Measurements from ENCODE around the gene DNAJB12. TPM values are rescaled to one million over a fixed set of nuclear protein-coding genes. Genes with fewer than 3 reads are reported as not detected.

DNAJB12 gene
- total RNA-seq, 1 experiment from 2014 or later: 27.6 TPM

- Histone ChIP-seq H2AK5ac (ENCODE audit: insufficient read length, low read length) (no peak overlapping the region), H2BK5ac (ENCODE audit: insufficient read length, low read length) (no peak overlapping the region), H3K4me1 (ENCODE audit: insufficient read depth, low read length) (no peaks in the 10 kb centered on the region; the same call in 1 of the 2 replicates), H4K5ac (ENCODE audit: insufficient read length, low read depth, low read length) (no peak overlapping the region), H4K20me1 (ENCODE audit: control insufficient read depth, insufficient read depth, insufficient read length) (no peaks in the 10 kb centered on the region), H3K79me2 (ENCODE audit: insufficient read depth, low read length) (no peaks in the 10 kb centered on the region), H3K23me2 (ENCODE audit: insufficient read length, low read depth, low read length, poor library complexity, severe bottlenecking) (no peaks in the 10 kb centered on the region), H3K18ac (ENCODE audit: insufficient read length, low read depth, low read length) (no peak overlapping the region), H2BK12ac (ENCODE audit: insufficient read length, low read depth, low read length) (no peak overlapping the region), H3K4me2 (ENCODE audit: insufficient read depth, insufficient read length, low read length) (no peak overlapping the region), H4K8ac (replicated peaks; ENCODE audit: insufficient read length, low read depth, low read length) (no peak overlapping the region), H2BK120ac (ENCODE audit: low read depth, low read length, poor library complexity, severe bottlenecking) (no peak overlapping the region), H3K4ac (ENCODE audit: low read depth, low read length) (no peak overlapping the region), H3K9ac (ENCODE audit: extremely low read depth, insufficient read length, low read length) (no peak overlapping the region), H3K27me3 (ENCODE audit: insufficient read depth, low read length) (no peaks in the 10 kb centered on the region), H2AFZ (ENCODE audit: low read length) (no peak overlapping the region), H3T11ph (ENCODE audit: low read length) (no peak overlapping the region), H3K27ac (ENCODE audit: insufficient read length, low read depth, low read length) (no peak overlapping the region), H3K56ac (ENCODE audit: insufficient read length, low read depth, low read length) (no peak overlapping the region), H3K14ac (ENCODE audit: insufficient read depth, low read length) (no peak overlapping the region), H2BK20ac (ENCODE audit: low read depth, low read length, poor library complexity, severe bottlenecking) (no peak overlapping the region), H2BK15ac (ENCODE audit: low read depth, low read length) (no peak overlapping the region), H3K23ac (ENCODE audit: insufficient read length, low read depth, low read length) (no peak overlapping the region), H4K91ac (ENCODE audit: insufficient read length, low read depth, low read length) (no peak overlapping the region), H3K79me1 (ENCODE audit: insufficient read depth, low read depth, low read length, poor library complexity, severe bottlenecking) (no peaks in the 10 kb centered on the region), H3K9me3 (ENCODE audit: control insufficient read depth, low read depth, low read length) (no peaks in the 10 kb centered on the region)
- DNase-seq: peak; percentile 57
- Mint-ChIP-seq H3K4me3 (no peak overlapping the region), H3K9me3 (no peaks in the 10 kb centered on the region), H3K36me3 (ENCODE audit: insufficient read depth in 1 of 3, low read depth in 3 of 3) (peaks cover 0 to 4% (median 2%) of the 10 kb centered on the region in 3 experiments; a peak in 2 of 7 replicates), H3K27ac (peak overlapping the region in 2 of 3 experiments; percentile 32 to 60; a peak in 1 of 7 replicates), H3K4me1 (peaks cover 28 to 29% of the 10 kb centered on the region in 2 experiments), H3K27me3 (ENCODE audit: low read depth) (no peaks in the 10 kb centered on the region)
- peak; percentile 43; the same call in 2 of the 3 replicates for TF ChIP-seq CTCF (conservative IDR thresholded peaks at IDR 0.05)
- no CpG with 5 or more reads among the region's 5 CpGs for WGBS (ENCODE audit: extremely low coverage, insufficient read length, low lambda C conversion rate)
These were observed 20.9 kb upstream of the DNAJB12 start for GRCh38 chr10:72375585-72375984.
